OCI-LY7 (cell line): ENCODE measurements around the gene NAP1L4.

Source experiments
- EZH2phosphoT487 ChIP-seq: fragments of 200-600 bp; sonication (generic); IDR thresholded peaks from 2 replicates; pipeline ENCODE4 v1.6.1; 2018; ENCODE audit warnings: low read depth, borderline replicate concordance, mild to moderate bottlenecking, mixed run types, antibody characterized with exemption, low read length, moderate library complexity, mixed read lengths
- TF ChIP-seq, protein P1 (sequence below): fragments of 200-600 bp; sonication (generic); conservative IDR thresholded peaks from 2 replicates; pipeline ENCODE4 v1.5.1; 2014; ENCODE audit warnings: mild to moderate bottlenecking, antibody characterized with exemption, low read length, moderate library complexity, mixed read lengths

DNA sequence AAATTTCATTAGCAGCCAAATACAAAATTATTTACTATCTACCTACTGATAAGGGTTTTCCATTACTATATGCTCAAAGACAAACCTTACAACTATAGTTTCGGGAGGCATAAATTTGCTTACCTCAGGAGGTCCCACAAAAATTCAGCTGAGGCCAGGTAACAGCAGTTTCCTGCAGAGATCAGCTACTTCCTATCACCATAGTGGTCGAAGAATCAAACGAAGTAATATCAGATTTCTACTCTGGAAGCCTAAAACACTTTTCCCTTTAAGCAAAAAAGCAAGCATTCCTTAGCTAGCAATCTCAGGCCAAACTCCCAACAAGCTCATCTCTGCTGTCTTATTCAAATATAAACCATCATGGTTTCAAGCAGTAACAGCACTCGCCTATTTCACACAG is 3.1 kb downstream of the NAP1L4 start:
- TF ChIP-seq, protein P1, sequence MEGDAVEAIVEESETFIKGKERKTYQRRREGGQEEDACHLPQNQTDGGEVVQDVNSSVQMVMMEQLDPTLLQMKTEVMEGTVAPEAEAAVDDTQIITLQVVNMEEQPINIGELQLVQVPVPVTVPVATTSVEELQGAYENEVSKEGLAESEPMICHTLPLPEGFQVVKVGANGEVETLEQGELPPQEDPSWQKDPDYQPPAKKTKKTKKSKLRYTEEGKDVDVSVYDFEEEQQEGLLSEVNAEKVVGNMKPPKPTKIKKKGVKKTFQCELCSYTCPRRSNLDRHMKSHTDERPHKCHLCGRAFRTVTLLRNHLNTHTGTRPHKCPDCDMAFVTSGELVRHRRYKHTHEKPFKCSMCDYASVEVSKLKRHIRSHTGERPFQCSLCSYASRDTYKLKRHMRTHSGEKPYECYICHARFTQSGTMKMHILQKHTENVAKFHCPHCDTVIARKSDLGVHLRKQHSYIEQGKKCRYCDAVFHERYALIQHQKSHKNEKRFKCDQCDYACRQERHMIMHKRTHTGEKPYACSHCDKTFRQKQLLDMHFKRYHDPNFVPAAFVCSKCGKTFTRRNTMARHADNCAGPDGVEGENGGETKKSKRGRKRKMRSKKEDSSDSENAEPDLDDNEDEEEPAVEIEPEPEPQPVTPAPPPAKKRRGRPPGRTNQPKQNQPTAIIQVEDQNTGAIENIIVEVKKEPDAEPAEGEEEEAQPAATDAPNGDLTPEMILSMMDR = no peak
- TF ChIP-seq EZH2phosphoT487 = no peak
